K562 (cell line): ENCODE data around the gene FBXL4.
"Not testable (repeated sequence)": the region's sequence is repeated elsewhere in the genome, so short reads cannot be mapped to it uniquely, and the experiment has no call there.

Experiments
- ZKSCAN1 ChIP-seq: fragments of 150-350 bp; IDR thresholded peaks from 2 replicates; pipeline ENCODE4 v1.6.1; 2016; ENCODE audit warnings: low read depth, low read length
- ZNF239 ChIP-seq: fragments of 250-450 bp; sonication (Bioruptor Pico); IDR thresholded peaks from 2 replicates; pipeline ENCODE4 v1.4.0; 2020; ENCODE audit warnings: mild to moderate bottlenecking

DNA sequence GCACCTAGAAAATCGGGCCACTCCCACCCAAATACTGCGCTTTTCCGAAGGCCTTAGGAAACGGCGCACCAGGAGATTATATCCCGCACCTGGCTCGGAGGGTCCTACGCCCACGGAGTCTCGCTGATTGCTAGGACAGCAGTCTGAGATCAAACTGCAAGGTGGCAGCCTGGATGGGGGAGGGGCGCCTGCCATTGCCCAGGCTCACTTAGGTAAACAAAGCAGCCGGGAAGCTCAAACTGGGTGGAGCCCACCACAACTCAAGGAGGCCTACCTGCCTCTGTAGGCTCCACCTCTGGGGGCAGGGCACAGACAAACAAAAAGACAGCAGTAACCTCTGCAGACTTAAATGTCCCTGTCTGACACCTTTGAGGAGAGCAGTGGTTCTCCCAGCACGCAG lies 36.8 kb downstream of the FBXL4 start:
- not testable (repeated sequence) for TF ChIP-seq ZNF239 (CRISPR knock-in tag); ZKSCAN1
